ENCODE results near the gene WWOX. TPM values are rescaled to one million over a fixed set of nuclear protein-coding genes. Genes with fewer than 3 reads are reported as not detected.

The WWOX gene
- total and polyA plus RNA-seq, 2 of the 4 experiments (the other 2 are of a cell fraction), result 2.7 to 5.4 TPM

DNA sequence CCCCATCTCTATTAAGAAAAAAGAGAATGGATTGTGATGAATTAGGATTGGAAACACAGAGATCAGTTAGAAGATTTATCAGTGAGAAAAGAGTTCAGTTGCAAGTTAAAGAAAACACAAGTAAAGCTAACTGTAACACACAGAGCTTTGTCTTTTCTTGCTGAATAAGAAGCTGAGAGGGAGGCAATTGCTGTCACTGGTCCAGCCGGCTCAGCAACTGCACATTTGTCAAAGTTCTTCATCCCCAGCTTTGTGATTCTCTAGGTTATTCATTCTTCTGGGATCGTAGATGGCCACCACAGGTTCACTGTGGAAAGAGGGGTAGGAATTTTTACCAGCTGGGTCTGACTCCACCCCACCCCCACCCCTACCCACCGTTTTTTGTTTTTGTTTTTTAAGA, 615.7 kb downstream of the WWOX start:
- H4K5ac ChIP-seq (ENCODE audit: low read depth, low read length), result no peak overlapping the region
- POLR2A ChIA-PET (ENCODE audit: unreplicated experiment), result no interaction called here
- H2AK9ac ChIP-seq (replicated peaks; ENCODE audit: low read depth, low read length, poor library complexity), result no peak overlapping the region
- no peak overlapping the region for H4K8ac ChIP-seq (ENCODE audit: low read depth in 2 of 2, low read length in 2 of 2)
- H2BK15ac ChIP-seq (ENCODE audit: low read depth, low read length), result no peak overlapping the region
- no peak overlapping the region for H3K4ac ChIP-seq (ENCODE audit: low read depth, low read length)
- H2BK20ac ChIP-seq (ENCODE audit: low read depth, low read length), result no peak overlapping the region
- no peaks in the 10 kb centered on the region for H3K9me1 ChIP-seq (ENCODE audit: insufficient read depth, low read length)
- H3K23ac ChIP-seq (ENCODE audit: low read depth, low read length), result no peak overlapping the region
- no peaks in the 10 kb centered on the region for H3K4me1 ChIP-seq (ENCODE audit: control insufficient read depth, insufficient read depth, low read length)
- no peak overlapping the region for H2BK5ac ChIP-seq (ENCODE audit: low read depth, low read length, poor library complexity, severe bottlenecking)
- no peak for TF ChIP-seq NFE2L2 (IDR thresholded peaks at IDR 0.05; ENCODE audit: low read depth, low read length)
- TF ChIP-seq POLR2A (IDR thresholded peaks at IDR 0.05; ENCODE audit: low read depth, low read length), result no peak
- no peak for TF ChIP-seq FOS (IDR thresholded peaks at IDR 0.05; ENCODE audit: low read depth, low read length)
- no peak for TF ChIP-seq BHLHE40 (IDR thresholded peaks at IDR 0.05; ENCODE audit: low read depth, low read length)
- TF ChIP-seq RAD21 (IDR thresholded peaks at IDR 0.05; ENCODE audit: low read length), result no peak
- TF ChIP-seq MXI1 (IDR thresholded peaks at IDR 0.05; ENCODE audit: borderline replicate concordance, low read depth, low read length), result no peak
- no peak for TF ChIP-seq CHD1 (IDR thresholded peaks at IDR 0.05; ENCODE audit: low read depth, low read length)
- no peak for TF ChIP-seq RFX5 (IDR thresholded peaks at IDR 0.05; ENCODE audit: low read depth, low read length)
- no peak for TF ChIP-seq MAFK (IDR thresholded peaks at IDR 0.05; ENCODE audit: low read depth, low read length)
- no peak for TF ChIP-seq SMC3 (IDR thresholded peaks at IDR 0.05; ENCODE audit: low read depth, low read length)
- no CpG with 5 or more reads among the region's 3 CpGs for WGBS, 2 experiments (ENCODE audit: extremely low coverage in 2 of 2, insufficient read length in 1 of 2)
- H3K56ac ChIP-seq (ENCODE audit: extremely low read depth, insufficient read depth, low read length), result no peak overlapping the region
- no peak for ATAC-seq (ENCODE audit: low read depth)
- intact Hi-C loops (cut with micrococcal nuclease), result no loop called here
- H2AK5ac ChIP-seq (ENCODE audit: low read depth, low read length), result no peak overlapping the region
- no peak overlapping the region for H3K4me2 ChIP-seq (ENCODE audit: low read depth, low read length)
- no peak overlapping the region for H3K14ac ChIP-seq (replicated peaks; ENCODE audit: low read depth, low read length)
- BruUV-seq (replicated peaks), result no TSS peak
- CTCF ChIA-PET, result no interaction called here
- H3K9ac ChIP-seq (ENCODE audit: low read depth, low read length), result no peak overlapping the region
- no peaks in the 10 kb centered on the region for H4K20me1 ChIP-seq (ENCODE audit: insufficient read depth, low read length)
- dilution Hi-C loops (cut with HindIII; ENCODE audit: low sequenced_read_pairs, unreplicated experiment), result no loop called here
- H3K27ac ChIP-seq (ENCODE audit: insufficient read depth, low read length), result no peak overlapping the region
- no peak overlapping the region for H2BK120ac ChIP-seq (ENCODE audit: low read depth, low read length)
- no peaks in the 10 kb centered on the region for H3K36me3 ChIP-seq (ENCODE audit: control insufficient read depth, insufficient read depth, low read length)
- H3K18ac ChIP-seq (ENCODE audit: low read depth, low read length), result no peak overlapping the region
- H3K9me3 ChIP-seq (ENCODE audit: control insufficient read depth, insufficient read depth, low read length), result peaks cover 18% of the 10 kb centered on the region
- no peak overlapping the region for H4K91ac ChIP-seq (ENCODE audit: insufficient read depth, low read depth, low read length)
- no peak for DNase-seq
- H2AFZ ChIP-seq (replicated peaks; ENCODE audit: low read length, poor library complexity), result no peak overlapping the region
- no peaks in the 10 kb centered on the region for H3K79me1 ChIP-seq (ENCODE audit: low read depth in 1 of 2, low read length in 2 of 2)
- H3K27me3 ChIP-seq (ENCODE audit: control insufficient read depth, insufficient read depth, low read length), result no peaks in the 10 kb centered on the region
- H3K4me3 ChIP-seq (ENCODE audit: insufficient read depth, low read depth, low read length), result no peak overlapping the region
- in situ Hi-C loops (cut with MboI; ENCODE audit: low sequenced_read_pairs), result no loop called here
